IMR-90 (cell line): ENCODE results near the gene C13orf46. TPM values are rescaled to one million over a fixed set of nuclear protein-coding genes. Genes with fewer than 3 reads are reported as not detected.

ENCODE experiments used
- ATAC-seq: fragments of 200-7000 bp; cut with Tn5 transposase; 2 replicates; pipeline ENCODE4 v1.9.1; 2020; ENCODE audit warnings: low read depth, mild to moderate bottlenecking, moderate library complexity
- BruUV-seq: library from RNA; stranded (reverse); fragments of 400-500 nt; replicated peaks from 2 replicates; lab custom pipeline; 2021; lab: Mats Ljungman, UMichigan
- CTCF ChIA-PET: fragments of 300-600 bp; formaldehyde crosslinking; extraction: SDS; loops from one replicate; lab custom pipeline; 2021; ENCODE audit warnings: antibody characterized with exemption; lab: Yijun Ruan, JAX
- POLR2A ChIA-PET: fragments of 300-600 bp; sonication (Branson Sonifier 250); formaldehyde crosslinking; loops from one replicate; lab custom pipeline; 2022; ENCODE audit warnings: antibody characterized with exemption; ENCODE audit not compliant: unreplicated experiment; lab: Charles Lee
- DNase-seq: peaks from one replicate; pipeline ENCODE4 v3.0.0; 2013
- H2AFZ ChIP-seq: replicated peaks from 2 replicates; pipeline ENCODE3; 2013; ENCODE audit warnings: low read length, mild to moderate bottlenecking; ENCODE audit not compliant: poor library complexity
- H2AK5ac ChIP-seq: 2 replicates; pipeline ENCODE4 v1.6.1; 2013; ENCODE audit warnings: low read depth, low read length, inconsistent platforms
- H2AK9ac ChIP-seq: replicated peaks from 2 replicates; pipeline ENCODE3; 2013; ENCODE audit warnings: mild to moderate bottlenecking, low read depth, low read length, moderate library complexity; ENCODE audit not compliant: poor library complexity
- H2BK120ac ChIP-seq: 2 replicates; pipeline ENCODE4 v1.6.1; 2013; ENCODE audit warnings: low read depth, low read length, inconsistent platforms
- H2BK15ac ChIP-seq: 3 replicates; pipeline ENCODE4 v1.6.1; 2013; ENCODE audit warnings: low read depth, low read length, inconsistent platforms
- H2BK20ac ChIP-seq: 2 replicates; pipeline ENCODE4 v1.6.1; 2013; ENCODE audit warnings: low read depth, mild to moderate bottlenecking, inconsistent platforms, low read length, moderate library complexity
- H2BK5ac ChIP-seq: 2 replicates; pipeline ENCODE4 v1.6.1; 2013; ENCODE audit warnings: mild to moderate bottlenecking, low read depth, low read length, inconsistent platforms; ENCODE audit not compliant: poor library complexity, severe bottlenecking
- H3K14ac ChIP-seq: replicated peaks from 2 replicates; pipeline ENCODE4 v1.6.1; 2013; ENCODE audit warnings: low read depth, low read length, inconsistent platforms
- H3K18ac ChIP-seq: 2 replicates; pipeline ENCODE4 v1.6.1; 2013; ENCODE audit warnings: low read depth, low read length, control low read depth
- H3K23ac ChIP-seq: 2 replicates; pipeline ENCODE4 v1.6.1; 2013; ENCODE audit warnings: low read depth, low read length, inconsistent platforms
- H3K27ac ChIP-seq: 2 replicates; pipeline ENCODE4 v1.5.1; 2013; ENCODE audit warnings: mild to moderate bottlenecking, control low read depth, low read length; ENCODE audit not compliant: insufficient read depth
- H3K27me3 ChIP-seq: 2 replicates; pipeline ENCODE4 v1.6.1; 2013; ENCODE audit warnings: low read length; ENCODE audit not compliant: control insufficient read depth, insufficient read depth
- H3K36me3 ChIP-seq: 2 replicates; pipeline ENCODE4 v1.6.1; 2013; ENCODE audit warnings: low read length, mixed read lengths; ENCODE audit not compliant: control insufficient read depth, insufficient read depth
- H3K4ac ChIP-seq: 2 replicates; pipeline ENCODE4 v1.6.1; 2013; ENCODE audit warnings: low read depth, low read length, inconsistent platforms
- H3K4me1 ChIP-seq: 2 replicates; pipeline ENCODE4 v1.6.1; 2013; ENCODE audit warnings: low read length, mixed read lengths; ENCODE audit not compliant: control insufficient read depth, insufficient read depth
- H3K4me2 ChIP-seq: 2 replicates; pipeline ENCODE4 v1.6.1; 2013; ENCODE audit warnings: low read depth, mild to moderate bottlenecking, control low read depth, low read length, moderate library complexity
- H3K4me3 ChIP-seq: 2 replicates; pipeline ENCODE4 v1.5.1; 2013; ENCODE audit warnings: low read depth, mild to moderate bottlenecking, control low read depth, low read length, moderate library complexity; ENCODE audit not compliant: insufficient read depth
- H3K56ac ChIP-seq: 2 replicates; pipeline ENCODE4 v1.6.1; 2013; ENCODE audit warnings: low read length, inconsistent platforms; ENCODE audit not compliant: insufficient read depth; ENCODE audit errors: extremely low read depth
- H3K79me1 ChIP-seq, 2 experiments: 2 replicates each; pipeline ENCODE4 v1.6.1; 2013; ENCODE audit warnings: low read length in 2 of 2, inconsistent platforms in 1 of 2, low read depth in 1 of 2
- H3K9ac ChIP-seq: 2 replicates; pipeline ENCODE4 v1.6.1; 2013; ENCODE audit warnings: low read depth, low read length, control low read depth
- H3K9me1 ChIP-seq: 2 replicates; pipeline ENCODE4 v1.6.1; 2013; ENCODE audit warnings: low read length, inconsistent platforms; ENCODE audit not compliant: insufficient read depth
- H3K9me3 ChIP-seq: 2 replicates; pipeline ENCODE4 v1.6.1; 2013; ENCODE audit warnings: low read length; ENCODE audit not compliant: control insufficient read depth, insufficient read depth
- H4K20me1 ChIP-seq: 2 replicates; pipeline ENCODE4 v1.6.1; 2013; ENCODE audit warnings: low read length, inconsistent platforms; ENCODE audit not compliant: insufficient read depth
- H4K5ac ChIP-seq: 2 replicates; pipeline ENCODE4 v1.6.1; 2013; ENCODE audit warnings: mild to moderate bottlenecking, low read depth, low read length, control low read depth
- H4K8ac ChIP-seq, 2 experiments: 2 replicates each; pipeline ENCODE4 v1.6.1; 2013; ENCODE audit warnings: low read depth in 2 of 2, low read length in 2 of 2, control low read depth in 1 of 2, inconsistent platforms in 1 of 2
- H4K91ac ChIP-seq: 2 replicates; pipeline ENCODE4 v1.6.1; 2013; ENCODE audit warnings: low read depth, low read length, inconsistent platforms; ENCODE audit not compliant: insufficient read depth
- MAFK ChIP-seq: IDR thresholded peaks from 2 replicates; pipeline ENCODE4 v1.6.1; 2012; ENCODE audit warnings: low read depth, low read length, improper control_type of control experiment
- MXI1 ChIP-seq: IDR thresholded peaks from 2 replicates; pipeline ENCODE4 v1.6.1; 2012; ENCODE audit warnings: low read depth, mild to moderate bottlenecking, low read length, moderate library complexity, borderline replicate concordance
- NFE2L2 ChIP-seq: fragments of 150-350 bp; IDR thresholded peaks from 2 replicates; pipeline ENCODE4 v1.6.1; 2016; ENCODE audit warnings: low read depth, mild to moderate bottlenecking, low read length
- POLR2A ChIP-seq: IDR thresholded peaks from 2 replicates; pipeline ENCODE4 v1.6.1; 2012; ENCODE audit warnings: mild to moderate bottlenecking, low read depth, low read length
- RAD21 ChIP-seq: IDR thresholded peaks from 2 replicates; pipeline ENCODE4 v1.6.1; 2012; ENCODE audit warnings: low read length, improper control_type of control experiment
- RCOR1 ChIP-seq: IDR thresholded peaks from 2 replicates; pipeline ENCODE4 v1.6.1; 2012; ENCODE audit warnings: mild to moderate bottlenecking, low read length, improper control_type of control experiment; ENCODE audit not compliant: insufficient replicate concordance
- SMC3 ChIP-seq: fragments of 150-350 bp; IDR thresholded peaks from 2 replicates; pipeline ENCODE4 v1.6.1; 2016; ENCODE audit warnings: low read depth, mild to moderate bottlenecking, antibody characterized with exemption, low read length, moderate library complexity
- WGBS, 2 experiments: methylation state at CpG; one replicate each; pipeline versions ENCODE4 v1.1.5 to v1.1.7; 2013; ENCODE audit warnings: missing lambda C conversion rate in 2 of 2; ENCODE audit not compliant: insufficient read length in 1 of 2; ENCODE audit errors: extremely low coverage in 2 of 2; 5-methylcytosine and 5-hydroxymethylcytosine counted together
- dilution Hi-C: fragments of 300-500 bp; cut with HindIII; formaldehyde crosslinking; loops from one replicate; pipeline ENCODE4 v1.14.3; 2018; ENCODE audit warnings: low sequenced_read_pairs; ENCODE audit not compliant: unreplicated experiment
- in situ Hi-C: fragments of 300-500 bp; cut with MboI; formaldehyde crosslinking; loops from 3 replicates; pipeline ENCODE4 v1.14.3; 2019; ENCODE audit warnings: low sequenced_read_pairs, inconsistent platforms, mixed read lengths
- intact Hi-C: fragments of 100-400 bp; cut with micrococcal nuclease; formaldehyde crosslinking; loops from 2 replicates; pipeline ENCODE4 v1.10.0; 2022
- polyA plus RNA-seq, 3 experiments: library from polyadenylated mRNA; depleted of rRNA; stranded (reverse); fragments of >200 nt; gene quantifications; 2 replicates each; pipeline ENCODE4 v1.2.3, GENCODE V29; 2012; ENCODE audit warnings: low replicate concordance in 1 of 3
- total RNA-seq: library from RNA; depleted of rRNA; stranded (reverse); fragments of >200 nt; gene quantifications from 2 replicates; pipeline ENCODE4 v1.2.3, GENCODE V29; 2012
- TF ChIP-seq, protein P1 (sequence below): conservative IDR thresholded peaks from 2 replicates; pipeline ENCODE4 v1.5.1; 2012; ENCODE audit warnings: mild to moderate bottlenecking, low read depth, low read length, improper control_type of control experiment
- TF ChIP-seq, protein P2 (sequence below): fragments of 150-350 bp; IDR thresholded peaks from 2 replicates; pipeline ENCODE4 v1.6.1; 2017; ENCODE audit warnings: mild to moderate bottlenecking, antibody characterized with exemption, low read length, low read depth
- TF ChIP-seq, protein P3 (sequence below): fragments of 150-350 bp; IDR thresholded peaks from 2 replicates; pipeline ENCODE4 v1.6.1; 2016; ENCODE audit warnings: low read depth, mild to moderate bottlenecking, low read length, moderate library complexity, borderline replicate concordance

The C13orf46 gene
- total and polyA plus RNA-seq, 2 of the 4 experiments (the other 2 are of a cell fraction), result under 0.01 to 2.1 TPM

DNA sequence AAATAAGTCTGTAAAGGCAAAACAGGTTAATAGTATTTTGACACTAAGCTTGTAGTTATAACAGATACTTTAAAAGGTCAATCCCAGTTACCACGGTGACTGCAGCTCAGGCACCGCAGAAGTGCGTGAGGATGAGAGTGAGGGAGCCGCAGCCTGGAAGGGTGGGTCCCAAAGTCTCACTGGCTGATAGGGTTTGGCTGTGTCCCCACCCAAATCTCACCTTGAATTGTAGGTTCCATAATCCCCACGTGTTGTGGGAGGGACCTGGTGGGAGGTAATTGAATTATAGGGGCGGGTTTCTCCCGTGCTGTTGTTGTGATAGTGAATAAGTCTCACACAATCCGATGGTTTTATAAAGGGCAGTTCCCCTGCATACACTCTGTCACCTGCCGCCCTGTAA lies 70.0 kb downstream of the C13orf46 start:
- Histone ChIP-seq H3K9ac (peak overlapping the region; percentile 31; the same call in 1 of the 2 replicates), H3K4me2 (no peak overlapping the region), H3K36me3 (no peaks in the 10 kb centered on the region), H3K56ac (peak overlapping the region; percentile 72), H3K27me3 (no peaks in the 10 kb centered on the region), H3K14ac (peak overlapping the region; percentile 78), H4K20me1 (no peaks in the 10 kb centered on the region), H3K27ac (peak overlapping the region; percentile 85), H2BK20ac (peak overlapping the region; percentile 91), H3K9me1 (peaks cover 7% of the 10 kb centered on the region), H2BK5ac (peak overlapping the region; percentile 100), H3K79me1 (peaks cover 6 to 39% of the 10 kb centered on the region in 2 experiments; a peak in 3 of 4 replicates), H2BK15ac (peak overlapping the region; percentile 90), H3K4me1 (peaks cover 27% of the 10 kb centered on the region), H3K4ac (peak overlapping the region; percentile 99), H2AK5ac (peak overlapping the region; percentile 99), H3K23ac (peak overlapping the region; percentile 94), H2AFZ (no peak overlapping the region), H4K5ac (peak overlapping the region; percentile 90), H2BK120ac (peak overlapping the region; percentile 92), H4K91ac (peak overlapping the region; percentile 99), H4K8ac (peak overlapping the region; percentile 85 to 96), H2AK9ac (peak overlapping the region; percentile 77), H3K18ac (peak overlapping the region; percentile 49), H3K9me3 (no peaks in the 10 kb centered on the region), H3K4me3 (no peak overlapping the region)
- WGBS, 2 experiments, result no CpG with 5 or more reads among the region's 9 CpGs
- ATAC-seq (no peak), DNase-seq (no peak)
- dilution Hi-C loops (no loop called here), intact Hi-C loops (no loop called here), in situ Hi-C loops (no loop called here)
- ChIA-PET POLR2A (no interaction called here), CTCF (no interaction called here)
- no TSS peak for BruUV-seq
- TF ChIP-seq NFE2L2 (no peak), SMC3 (no peak), RAD21 (no peak), RCOR1 (no peak), MXI1 (no peak), POLR2A (no peak), MAFK (no peak)
- TF ChIP-seq, protein P1, sequence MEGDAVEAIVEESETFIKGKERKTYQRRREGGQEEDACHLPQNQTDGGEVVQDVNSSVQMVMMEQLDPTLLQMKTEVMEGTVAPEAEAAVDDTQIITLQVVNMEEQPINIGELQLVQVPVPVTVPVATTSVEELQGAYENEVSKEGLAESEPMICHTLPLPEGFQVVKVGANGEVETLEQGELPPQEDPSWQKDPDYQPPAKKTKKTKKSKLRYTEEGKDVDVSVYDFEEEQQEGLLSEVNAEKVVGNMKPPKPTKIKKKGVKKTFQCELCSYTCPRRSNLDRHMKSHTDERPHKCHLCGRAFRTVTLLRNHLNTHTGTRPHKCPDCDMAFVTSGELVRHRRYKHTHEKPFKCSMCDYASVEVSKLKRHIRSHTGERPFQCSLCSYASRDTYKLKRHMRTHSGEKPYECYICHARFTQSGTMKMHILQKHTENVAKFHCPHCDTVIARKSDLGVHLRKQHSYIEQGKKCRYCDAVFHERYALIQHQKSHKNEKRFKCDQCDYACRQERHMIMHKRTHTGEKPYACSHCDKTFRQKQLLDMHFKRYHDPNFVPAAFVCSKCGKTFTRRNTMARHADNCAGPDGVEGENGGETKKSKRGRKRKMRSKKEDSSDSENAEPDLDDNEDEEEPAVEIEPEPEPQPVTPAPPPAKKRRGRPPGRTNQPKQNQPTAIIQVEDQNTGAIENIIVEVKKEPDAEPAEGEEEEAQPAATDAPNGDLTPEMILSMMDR, result no peak
- TF ChIP-seq, protein P2, sequence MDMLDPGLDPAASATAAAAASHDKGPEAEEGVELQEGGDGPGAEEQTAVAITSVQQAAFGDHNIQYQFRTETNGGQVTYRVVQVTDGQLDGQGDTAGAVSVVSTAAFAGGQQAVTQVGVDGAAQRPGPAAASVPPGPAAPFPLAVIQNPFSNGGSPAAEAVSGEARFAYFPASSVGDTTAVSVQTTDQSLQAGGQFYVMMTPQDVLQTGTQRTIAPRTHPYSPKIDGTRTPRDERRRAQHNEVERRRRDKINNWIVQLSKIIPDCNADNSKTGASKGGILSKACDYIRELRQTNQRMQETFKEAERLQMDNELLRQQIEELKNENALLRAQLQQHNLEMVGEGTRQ, result no peak
- TF ChIP-seq, protein P3, sequence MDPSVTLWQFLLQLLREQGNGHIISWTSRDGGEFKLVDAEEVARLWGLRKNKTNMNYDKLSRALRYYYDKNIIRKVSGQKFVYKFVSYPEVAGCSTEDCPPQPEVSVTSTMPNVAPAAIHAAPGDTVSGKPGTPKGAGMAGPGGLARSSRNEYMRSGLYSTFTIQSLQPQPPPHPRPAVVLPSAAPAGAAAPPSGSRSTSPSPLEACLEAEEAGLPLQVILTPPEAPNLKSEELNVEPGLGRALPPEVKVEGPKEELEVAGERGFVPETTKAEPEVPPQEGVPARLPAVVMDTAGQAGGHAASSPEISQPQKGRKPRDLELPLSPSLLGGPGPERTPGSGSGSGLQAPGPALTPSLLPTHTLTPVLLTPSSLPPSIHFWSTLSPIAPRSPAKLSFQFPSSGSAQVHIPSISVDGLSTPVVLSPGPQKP, result no peak
